NAMALWA (cell line): ENCODE measurements around the gene ITGB2.
"Not testable (repeated sequence)": the region's sequence is repeated elsewhere in the genome, so short reads cannot be mapped to it uniquely, and the experiment has no call there.

Source experiments
- DNase-seq: peaks from one replicate; pipeline ENCODE4 v3.0.0-alpha.2; 2015; ENCODE audit warnings: low spot score

ITGB2 gene

GRCh38 chr21:44940116-44940631 lies 19.5 kb upstream of the ITGB2 start:
- DNase-seq, result peak; percentile 50

GRCh38 chr21:44939532-44940115 lies 18.9 kb upstream of the ITGB2 start, which contains the start of gene SLX9:
Gene SLX9 (plus strand): TSS chr21:44940029. CDS start chr21:44940058, 29 bp downstream.
- peak; percentile 78 for DNase-seq

GRCh38 chr21:44938772-44939531 lies 18.3 kb upstream of the ITGB2 start:
- no peak for DNase-seq

GRCh38 chr21:44935533-44935927 lies 14.8 kb upstream of the ITGB2 start:
- DNase-seq, result no peak

- DNase-seq, result no peak
These were observed 14.3 kb upstream of the ITGB2 start for GRCh38 chr21:44934797-44935532.

GRCh38 chr21:44934276-44934675 lies 13.6 kb upstream of the ITGB2 start:
- no peak for DNase-seq

GRCh38 chr21:44933918-44934260 lies 13.2 kb upstream of the ITGB2 start:
- no peak for DNase-seq

- DNase-seq, result no peak
These were observed 12.7 kb upstream of the ITGB2 start for GRCh38 chr21:44933199-44933917.

GRCh38 chr21:44932408-44933181 lies 11.9 kb upstream of the ITGB2 start:
- no peak for DNase-seq

- no peak for DNase-seq
These were observed 11.1 kb upstream of the ITGB2 start for GRCh38 chr21:44931501-44932407.

GRCh38 chr21:44931137-44931500 lies 10.4 kb upstream of the ITGB2 start:
- peak; percentile 65 for DNase-seq

- DNase-seq, result peak; percentile 34
These were observed 9.9 kb upstream of the ITGB2 start for GRCh38 chr21:44930543-44930981.

- DNase-seq, result no peak
These were observed 9.3 kb upstream of the ITGB2 start for GRCh38 chr21:44929799-44930542.

GRCh38 chr21:44929242-44929798 lies 8.6 kb upstream of the ITGB2 start:
- no peak for DNase-seq

GRCh38 chr21:44928500-44929241 lies 8.0 kb upstream of the ITGB2 start:
- not testable (repeated sequence) for DNase-seq

- no peak for DNase-seq
These were observed 7.1 kb upstream of the ITGB2 start for GRCh38 chr21:44927587-44928461.

- DNase-seq, result no peak
These were observed 6.5 kb upstream of the ITGB2 start for GRCh38 chr21:44927259-44927586.
